IPS-20b (cell line): Measurements from ENCODE around the gene SLC41A3.

Experiments
- H3K27ac ChIP-seq: one replicate; pipeline ENCODE4 v1.5.1; 2013; ENCODE audit warnings: low read length
- H3K27me3 ChIP-seq: 2 replicates; pipeline ENCODE4 v1.6.1; 2013; ENCODE audit warnings: mild to moderate bottlenecking, low read length, inconsistent platforms; ENCODE audit not compliant: insufficient read depth
- H3K36me3 ChIP-seq: 2 replicates; pipeline ENCODE4 v1.6.1; 2013; ENCODE audit warnings: low read depth, mild to moderate bottlenecking, inconsistent platforms, low read length, moderate library complexity; ENCODE audit not compliant: insufficient read depth
- H3K4me1 ChIP-seq: 2 replicates; pipeline ENCODE4 v1.6.1; 2013; ENCODE audit warnings: mild to moderate bottlenecking, control low read depth, inconsistent platforms, low read length, moderate library complexity; ENCODE audit not compliant: insufficient read depth
- H3K4me3 ChIP-seq: 2 replicates; pipeline ENCODE4 v1.5.1; 2013; ENCODE audit warnings: mild to moderate bottlenecking, low read length, inconsistent platforms
- H3K9ac ChIP-seq: 2 replicates; pipeline ENCODE4 v1.6.1; 2013; ENCODE audit warnings: low read depth, mild to moderate bottlenecking, inconsistent platforms, low read length, moderate library complexity
- H3K9me3 ChIP-seq: 2 replicates; pipeline ENCODE4 v1.6.1; 2013; ENCODE audit warnings: mild to moderate bottlenecking, low read depth, low read length, inconsistent platforms; ENCODE audit not compliant: insufficient read depth

The SLC41A3 gene

DNA sequence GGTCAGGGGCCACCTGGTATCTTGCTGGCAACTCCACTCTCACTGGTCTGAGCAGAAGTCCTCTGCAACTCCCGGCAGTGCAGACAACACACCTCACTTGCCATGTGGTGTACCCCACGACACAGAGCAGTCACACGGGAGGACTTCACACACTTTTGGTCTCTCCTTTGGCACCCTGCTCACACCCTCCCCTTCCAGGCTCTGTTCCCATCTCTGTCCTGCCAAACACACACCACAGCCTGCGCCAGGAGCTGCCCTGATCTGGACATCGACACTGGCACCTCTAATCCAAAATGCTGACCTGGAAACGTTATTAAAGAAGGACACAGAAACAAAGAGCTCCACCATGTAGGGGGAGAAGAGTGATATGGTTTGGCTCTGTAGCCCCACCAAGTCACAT is 57.2 kb downstream of the SLC41A3 start:
- H3K4me1 ChIP-seq, result peaks cover 6% of the 10 kb centered on the region; the same call in 1 of the 2 replicates

DNA sequence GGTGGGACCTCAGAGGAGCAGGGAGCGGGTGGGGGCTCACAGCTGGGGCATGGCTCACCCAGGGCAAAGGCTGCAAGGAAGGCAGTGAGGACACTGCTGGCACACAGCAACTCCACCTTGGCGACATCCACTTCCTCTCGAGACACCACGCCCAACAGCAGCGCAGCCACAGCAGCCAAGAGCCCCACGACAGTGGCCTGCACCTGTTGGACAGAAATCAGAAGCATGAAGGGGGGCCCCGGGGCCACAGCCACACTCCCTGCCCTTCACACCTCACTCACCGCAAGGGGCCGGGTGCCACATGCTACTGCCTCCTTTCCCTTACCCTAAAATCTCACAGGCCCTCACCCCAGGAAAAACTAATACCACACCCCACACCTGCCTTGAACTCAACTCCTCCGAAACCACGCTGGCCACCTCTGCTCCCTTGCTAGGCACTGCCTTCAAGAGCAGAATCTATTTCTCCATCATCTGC is 57.6 kb downstream of the SLC41A3 start:
- no peaks in the 10 kb centered on the region for H3K36me3 ChIP-seq

More for the DNA sequence above, 57.2 kb downstream of the SLC41A3 start:
- no peak overlapping the region for H3K4me3 ChIP-seq
- H3K36me3 ChIP-seq, result no peaks in the 10 kb centered on the region
- peaks cover 27% of the 10 kb centered on the region for H3K9me3 ChIP-seq
- H3K9ac ChIP-seq, result no peak overlapping the region
- H3K27ac ChIP-seq, result no peak overlapping the region
- peaks cover 6% of the 10 kb centered on the region; the same call in 1 of the 2 replicates for H3K27me3 ChIP-seq

GRCh38 chr3:126025862-126026261 is 58.1 kb downstream of the SLC41A3 start:
- Histone ChIP-seq H3K4me3 (no peak overlapping the region), H3K27me3 (peaks cover 6% of the 10 kb centered on the region; the same call in 1 of the 2 replicates), H3K9ac (no peak overlapping the region), H3K9me3 (peaks cover 27% of the 10 kb centered on the region), H3K27ac (no peak overlapping the region), H3K36me3 (no peaks in the 10 kb centered on the region), H3K4me1 (peaks cover 14% of the 10 kb centered on the region; the same call in 1 of the 2 replicates)

More for the DNA sequence above, 57.6 kb downstream of the SLC41A3 start:
- Histone ChIP-seq H3K9me3 (peaks cover 27% of the 10 kb centered on the region), H3K4me1 (peaks cover 11% of the 10 kb centered on the region; the same call in 1 of the 2 replicates), H3K27ac (no peak overlapping the region), H3K9ac (no peak overlapping the region), H3K27me3 (peaks cover 6% of the 10 kb centered on the region; the same call in 1 of the 2 replicates), H3K4me3 (no peak overlapping the region)

GRCh38 chr3:126025116-126025729 is 58.7 kb downstream of the SLC41A3 start:
- peaks cover 14% of the 10 kb centered on the region; the same call in 1 of the 2 replicates for H3K4me1 ChIP-seq
- no peak overlapping the region for H3K27ac ChIP-seq
- peaks cover 27% of the 10 kb centered on the region for H3K9me3 ChIP-seq
- H3K4me3 ChIP-seq, result no peak overlapping the region
- H3K36me3 ChIP-seq, result no peaks in the 10 kb centered on the region
- H3K27me3 ChIP-seq, result peaks cover 9% of the 10 kb centered on the region; the same call in 1 of the 2 replicates
- no peak overlapping the region for H3K9ac ChIP-seq

GRCh38 chr3:126024049-126024854 is 59.7 kb downstream of the SLC41A3 start:
- Histone ChIP-seq H3K36me3 (no peaks in the 10 kb centered on the region), H3K4me1 (peaks cover 14% of the 10 kb centered on the region; the same call in 1 of the 2 replicates), H3K27ac (no peak overlapping the region), H3K9ac (no peak overlapping the region), H3K27me3 (peaks cover 18% of the 10 kb centered on the region; the same call in 1 of the 2 replicates), H3K9me3 (peaks cover 24% of the 10 kb centered on the region), H3K4me3 (no peak overlapping the region)

DNA sequence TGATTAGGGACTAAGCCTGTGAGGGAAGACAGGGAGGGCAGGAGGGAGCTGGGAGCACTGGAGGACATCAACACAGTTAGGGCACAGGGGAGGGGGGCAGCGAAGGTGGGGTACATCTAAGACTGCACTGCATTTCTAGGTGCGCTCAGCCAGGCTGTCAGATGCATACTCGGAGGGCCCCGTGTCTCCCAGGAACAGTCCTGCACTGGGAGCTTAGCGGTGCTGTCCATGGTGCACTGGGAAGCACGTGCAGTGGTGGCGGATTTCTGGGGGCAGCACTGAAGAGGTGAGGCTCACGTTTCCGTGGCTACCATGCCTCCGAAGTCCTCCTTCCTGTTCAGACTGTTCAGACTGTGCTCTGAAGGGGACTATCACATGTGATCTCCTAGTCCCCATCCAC is 60.5 kb downstream of the SLC41A3 start:
- H3K4me1 ChIP-seq, result peaks cover 14% of the 10 kb centered on the region; the same call in 1 of the 2 replicates
- no peak overlapping the region for H3K4me3 ChIP-seq
- no peak overlapping the region for H3K27ac ChIP-seq
- peaks cover 16% of the 10 kb centered on the region for H3K9me3 ChIP-seq
- H3K27me3 ChIP-seq, result peaks cover 18% of the 10 kb centered on the region; the same call in 1 of the 2 replicates
- no peak overlapping the region for H3K9ac ChIP-seq
- H3K36me3 ChIP-seq, result no peaks in the 10 kb centered on the region

- Histone ChIP-seq H3K27me3 (peaks cover 18% of the 10 kb centered on the region; the same call in 1 of the 2 replicates), H3K9me3 (peaks cover 11% of the 10 kb centered on the region), H3K36me3 (no peaks in the 10 kb centered on the region), H3K27ac (no peak overlapping the region), H3K4me3 (no peak overlapping the region; the same call in 1 of the 2 replicates), H3K9ac (no peak overlapping the region), H3K4me1 (peaks cover 14% of the 10 kb centered on the region; the same call in 1 of the 2 replicates)
Measured at GRCh38 chr3:126022741-126023359, 61.1 kb downstream of the SLC41A3 start.

DNA sequence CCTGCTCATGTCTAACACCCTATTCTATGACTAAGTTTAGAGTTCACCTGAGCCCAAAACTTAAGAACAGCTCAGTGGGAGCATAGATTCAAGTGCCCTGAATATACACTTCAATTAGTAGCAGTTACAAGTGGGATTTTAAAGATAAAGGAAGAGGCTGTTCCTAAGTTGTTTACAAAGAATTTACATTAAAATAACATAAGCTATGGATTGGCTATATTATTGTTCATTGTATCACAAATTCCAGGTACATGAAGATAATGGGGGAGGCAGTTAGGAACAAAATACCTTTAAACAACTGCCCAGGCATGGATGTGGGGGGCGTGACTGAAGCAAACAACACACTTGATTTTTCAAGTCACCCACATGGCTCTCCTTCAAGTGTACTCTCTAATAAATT is 62.2 kb downstream of the SLC41A3 start:
- H3K27me3 ChIP-seq, result peaks cover 18% of the 10 kb centered on the region; the same call in 1 of the 2 replicates
- H3K9me3 ChIP-seq, result no peaks in the 10 kb centered on the region
- peaks cover 14% of the 10 kb centered on the region; the same call in 1 of the 2 replicates for H3K4me1 ChIP-seq
- H3K27ac ChIP-seq, result no peak overlapping the region
- peak overlapping the region; percentile 10; the same call in 1 of the 2 replicates for H3K4me3 ChIP-seq
- H3K36me3 ChIP-seq, result no peaks in the 10 kb centered on the region
- 0 out of 2 replicates have a peak overlapping the region, but pooled peaks have one; percentile 21 for H3K9ac ChIP-seq

DNA sequence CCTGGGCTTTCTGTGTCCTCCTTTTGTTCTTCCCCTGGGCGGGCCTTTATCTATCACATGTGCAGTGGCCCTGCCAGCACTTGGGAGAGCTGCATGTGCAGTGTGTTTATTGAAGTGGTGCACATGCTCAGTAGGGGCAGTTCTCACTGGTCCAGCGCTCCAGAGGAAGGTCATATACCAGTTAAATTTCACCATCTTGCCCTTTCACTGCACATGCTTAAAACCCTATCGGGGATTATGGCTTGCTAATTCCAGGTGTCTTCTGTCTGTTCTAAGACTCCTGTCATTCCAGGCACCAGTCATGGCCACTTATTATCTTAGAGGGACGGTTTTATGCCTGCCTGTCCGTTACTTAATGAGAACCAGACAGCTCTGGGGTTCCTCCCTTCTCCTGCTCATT is 62.7 kb downstream of the SLC41A3 start:
- Histone ChIP-seq H3K4me1 (peaks cover 14% of the 10 kb centered on the region; the same call in 1 of the 2 replicates), H3K27ac (no peak overlapping the region), H3K4me3 (peak overlapping the region; percentile 10; the same call in 1 of the 2 replicates), H3K9me3 (no peaks in the 10 kb centered on the region), H3K9ac (0 out of 2 replicates have a peak overlapping the region, but pooled peaks have one; percentile 21), H3K27me3 (peaks cover 18% of the 10 kb centered on the region; the same call in 1 of the 2 replicates), H3K36me3 (no peaks in the 10 kb centered on the region)

- Histone ChIP-seq H3K27ac (no peak overlapping the region), H3K36me3 (no peaks in the 10 kb centered on the region), H3K4me1 (peaks cover 16% of the 10 kb centered on the region; the same call in 1 of the 2 replicates), H3K4me3 (no peak overlapping the region), H3K9me3 (no peaks in the 10 kb centered on the region), H3K9ac (no peak overlapping the region), H3K27me3 (peaks cover 18% of the 10 kb centered on the region; the same call in 1 of the 2 replicates)
Measured at GRCh38 chr3:126019683-126020082, 64.2 kb downstream of the SLC41A3 start.

- Histone ChIP-seq H3K9me3 (no peaks in the 10 kb centered on the region), H3K36me3 (no peaks in the 10 kb centered on the region), H3K27ac (no peak overlapping the region)
Measured at GRCh38 chr3:126018995-126019394, 64.9 kb downstream of the SLC41A3 start.

More at GRCh38 chr3:126018995-126019394, 64.9 kb downstream of the SLC41A3 start:
- H3K9ac ChIP-seq, result no peak overlapping the region
- H3K27me3 ChIP-seq, result peaks cover 13% of the 10 kb centered on the region; the same call in 1 of the 2 replicates
- H3K4me3 ChIP-seq, result no peak overlapping the region
- H3K4me1 ChIP-seq, result peaks cover 21% of the 10 kb centered on the region; the same call in 1 of the 2 replicates
